ENCODE data around the gene ELMO1. TPM values are rescaled to one million over a fixed set of nuclear protein-coding genes. Genes with fewer than 3 reads are reported as not detected.

The ELMO1 gene
- total RNA-seq, 6 donors from 2014 or later: 51.4 to 204 (median 73.7) TPM

- H3K27me3 ChIP-seq: no peaks in the 10 kb centered on the region
Measured at GRCh38 chr7:36966039-36966438, 482.6 kb downstream of the ELMO1 start.

GRCh38 chr7:36965625-36966024, 483.0 kb downstream of the ELMO1 start:
- H3K36me3 ChIP-seq: no peaks in the 10 kb centered on the region
- H3K27me3 ChIP-seq: no peaks in the 10 kb centered on the region
- no peak for ATAC-seq (ENCODE audit: low FRiP score in 2 of 2)
- H3K27ac ChIP-seq: no peak overlapping the region
- no peak overlapping the region for H3K4me3 ChIP-seq
- DNase-seq: no peak
- peaks cover 0 to 20% (median 8%) of the 10 kb centered on the region in 4 donors for H3K4me1 ChIP-seq
- TF ChIP-seq POLR2AphosphoS5 (IDR thresholded peaks at IDR 0.05) (no peak), CTCF (IDR thresholded peaks at IDR 0.05) (no peak), EP300 (IDR thresholded peaks at IDR 0.05) (no peak), POLR2A (IDR thresholded peaks at IDR 0.05) (no peak)
- 90 to 94% methylated on average over 1 of the region's 1 CpG for WGBS, 2 donors
- no peaks in the 10 kb centered on the region for H3K9me3 ChIP-seq

More at GRCh38 chr7:36966039-36966438, 482.6 kb downstream of the ELMO1 start:
- ATAC-seq (ENCODE audit: low FRiP score in 2 of 2) (no peak), DNase-seq (no peak)
- Histone ChIP-seq H3K4me3 (no peak overlapping the region), H3K36me3 (no peaks in the 10 kb centered on the region), H3K4me1 (peaks cover 0 to 24% (median 10%) of the 10 kb centered on the region in 4 donors), H3K9me3 (no peaks in the 10 kb centered on the region), H3K27ac (no peak overlapping the region)
- TF ChIP-seq EP300 (IDR thresholded peaks at IDR 0.05): no peak
- WGBS, 2 donors: 64 to 72% methylated on average over 3 of the region's 3 CpGs

GRCh38 chr7:36964297-36964696, 484.4 kb downstream of the ELMO1 start:
- 95 to 96% methylated on average over 2 of the region's 2 CpGs for WGBS, 2 donors
- no peaks in the 10 kb centered on the region for H3K27me3 ChIP-seq
- TF ChIP-seq CTCF (IDR thresholded peaks at IDR 0.05): no peak
- TF ChIP-seq POLR2A (IDR thresholded peaks at IDR 0.05): no peak
- TF ChIP-seq EP300 (IDR thresholded peaks at IDR 0.05): no peak
- TF ChIP-seq POLR2AphosphoS5 (IDR thresholded peaks at IDR 0.05): no peak
- DNase-seq (no peak), ATAC-seq (ENCODE audit: low FRiP score in 2 of 2) (no peak)
- H3K4me3 ChIP-seq: no peak overlapping the region
- H3K4me1 ChIP-seq: peaks cover 0 to 15% (median 5%) of the 10 kb centered on the region in 4 donors
- no peaks in the 10 kb centered on the region for H3K9me3 ChIP-seq
- H3K27ac ChIP-seq: no peak overlapping the region
- H3K36me3 ChIP-seq: no peaks in the 10 kb centered on the region

- Histone ChIP-seq H3K9me3 (no peaks in the 10 kb centered on the region), H3K27ac (no peak overlapping the region), H3K27me3 (no peaks in the 10 kb centered on the region), H3K4me3 (no peak overlapping the region), H3K4me1 (peaks cover 0 to 10% (median 3%) of the 10 kb centered on the region in 4 donors), H3K36me3 (no peaks in the 10 kb centered on the region)
- no peak for ATAC-seq (ENCODE audit: low FRiP score in 2 of 2)
- DNase-seq: no peak
- TF ChIP-seq POLR2A (IDR thresholded peaks at IDR 0.05): no peak
- WGBS, 2 donors: 84 to 87% methylated on average over 3 of the region's 3 CpGs
Measured at GRCh38 chr7:36962367-36962766, 486.3 kb downstream of the ELMO1 start.

GRCh38 chr7:36961693-36962092, 487.0 kb downstream of the ELMO1 start:
- Histone ChIP-seq H3K36me3 (no peaks in the 10 kb centered on the region), H3K4me3 (no peak overlapping the region), H3K27ac (no peak overlapping the region), H3K9me3 (no peaks in the 10 kb centered on the region), H3K27me3 (no peaks in the 10 kb centered on the region), H3K4me1 (peaks cover 0 to 3% (median under 1%) of the 10 kb centered on the region in 4 donors)
- no peak for ATAC-seq (ENCODE audit: low FRiP score in 2 of 2)
- TF ChIP-seq EP300 (IDR thresholded peaks at IDR 0.05) (no peak), CTCF (IDR thresholded peaks at IDR 0.05) (no peak), POLR2AphosphoS5 (IDR thresholded peaks at IDR 0.05) (no peak), POLR2A (IDR thresholded peaks at IDR 0.05) (no peak)
- no peak for DNase-seq

DNA sequence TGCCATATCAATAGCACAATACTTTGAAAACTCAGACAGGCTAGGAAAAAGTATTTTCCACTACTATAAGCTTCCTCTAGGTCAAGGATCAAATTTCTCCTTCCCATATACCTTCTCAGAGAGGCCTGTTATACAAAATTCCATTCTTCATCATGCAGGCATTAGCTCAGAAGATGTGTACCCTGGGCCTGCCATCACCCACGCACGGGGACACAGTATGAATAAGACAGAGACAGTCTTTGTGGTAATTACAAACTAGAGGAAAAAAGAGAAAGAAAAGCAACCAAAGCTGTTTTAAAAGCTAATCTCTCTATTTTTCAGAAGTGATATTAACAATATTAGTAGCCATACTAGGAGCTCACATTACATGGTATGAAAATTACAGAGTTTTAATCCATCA, 487.6 kb downstream of the ELMO1 start:
- ATAC-seq (ENCODE audit: low FRiP score in 2 of 2): no peak
- no peaks in the 10 kb centered on the region for H3K27me3 ChIP-seq
- no peak for DNase-seq
- TF ChIP-seq POLR2AphosphoS5 (IDR thresholded peaks at IDR 0.05): no peak
- no peak for TF ChIP-seq CTCF (IDR thresholded peaks at IDR 0.05)
- TF ChIP-seq EP300 (IDR thresholded peaks at IDR 0.05): no peak
- no peak for TF ChIP-seq POLR2A (IDR thresholded peaks at IDR 0.05)
- H3K36me3 ChIP-seq: no peaks in the 10 kb centered on the region
- H3K4me1 ChIP-seq: no peaks in the 10 kb centered on the region
- H3K4me3 ChIP-seq: no peak overlapping the region
- WGBS, 2 donors: 92 to 93% methylated on average over 2 of the region's 2 CpGs
- H3K9me3 ChIP-seq: no peaks in the 10 kb centered on the region
- no peak overlapping the region for H3K27ac ChIP-seq
